Measurements from ENCODE around the gene VPS9D1. TPM values are rescaled to one million over a fixed set of nuclear protein-coding genes. Genes with fewer than 3 reads are reported as not detected.
A peak's percentile ranks its signal among the peaks of the same experiment; 100 is the strongest.

VPS9D1 gene
- total and polyA plus RNA-seq, 2 of the 4 experiments (the other 2 are of a cell fraction): 1.8 to 20.3 TPM

DNA sequence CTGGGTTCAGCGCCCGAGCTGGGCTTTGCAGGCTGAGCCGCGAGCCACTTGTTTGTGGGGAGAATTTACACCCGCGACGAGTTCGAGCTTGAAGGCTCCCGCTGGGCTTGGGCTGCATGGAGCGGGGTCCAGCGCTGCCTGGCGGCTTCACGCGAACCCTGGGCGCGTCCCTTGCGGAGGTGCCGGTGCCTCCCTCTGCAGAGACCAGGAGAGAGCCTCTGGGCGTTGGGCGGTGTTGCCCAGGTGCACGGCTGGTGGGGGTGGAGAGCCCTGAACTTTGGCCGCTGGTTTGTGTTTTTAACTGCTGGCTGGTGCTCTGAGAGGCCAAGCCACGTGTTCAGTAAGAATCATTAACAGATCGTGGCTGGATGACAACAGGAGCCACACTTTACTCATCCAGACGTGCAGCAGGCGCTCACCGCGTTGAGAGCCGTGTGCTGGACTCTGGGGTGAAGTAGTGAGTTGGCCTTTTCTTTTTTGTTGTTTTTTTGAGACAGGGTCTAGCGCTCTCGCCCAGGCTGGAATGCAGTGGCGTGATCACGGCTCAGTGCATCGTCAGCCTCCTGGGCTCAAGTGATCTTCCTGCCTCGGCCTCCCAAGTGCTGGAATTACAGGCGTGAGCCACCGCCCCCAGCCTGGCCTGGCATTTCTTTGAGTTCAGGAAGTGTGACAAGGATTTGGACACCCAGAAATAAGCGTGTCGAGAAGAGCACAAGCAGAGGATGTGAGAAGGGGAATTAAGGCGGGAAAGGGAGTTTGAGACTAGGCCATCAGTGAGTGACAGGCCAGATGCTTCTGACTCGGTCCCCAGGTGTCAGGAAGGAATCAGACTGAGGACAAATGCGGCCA lies 33.4 kb downstream of the VPS9D1 start:
- H3K36me3 ChIP-seq (ENCODE audit: control insufficient read depth, insufficient read depth, low read length): peaks cover 22% of the 10 kb centered on the region
- no peak for TF ChIP-seq FOS (IDR thresholded peaks at IDR 0.05; ENCODE audit: low read depth, low read length)
- TF ChIP-seq, protein P1, sequence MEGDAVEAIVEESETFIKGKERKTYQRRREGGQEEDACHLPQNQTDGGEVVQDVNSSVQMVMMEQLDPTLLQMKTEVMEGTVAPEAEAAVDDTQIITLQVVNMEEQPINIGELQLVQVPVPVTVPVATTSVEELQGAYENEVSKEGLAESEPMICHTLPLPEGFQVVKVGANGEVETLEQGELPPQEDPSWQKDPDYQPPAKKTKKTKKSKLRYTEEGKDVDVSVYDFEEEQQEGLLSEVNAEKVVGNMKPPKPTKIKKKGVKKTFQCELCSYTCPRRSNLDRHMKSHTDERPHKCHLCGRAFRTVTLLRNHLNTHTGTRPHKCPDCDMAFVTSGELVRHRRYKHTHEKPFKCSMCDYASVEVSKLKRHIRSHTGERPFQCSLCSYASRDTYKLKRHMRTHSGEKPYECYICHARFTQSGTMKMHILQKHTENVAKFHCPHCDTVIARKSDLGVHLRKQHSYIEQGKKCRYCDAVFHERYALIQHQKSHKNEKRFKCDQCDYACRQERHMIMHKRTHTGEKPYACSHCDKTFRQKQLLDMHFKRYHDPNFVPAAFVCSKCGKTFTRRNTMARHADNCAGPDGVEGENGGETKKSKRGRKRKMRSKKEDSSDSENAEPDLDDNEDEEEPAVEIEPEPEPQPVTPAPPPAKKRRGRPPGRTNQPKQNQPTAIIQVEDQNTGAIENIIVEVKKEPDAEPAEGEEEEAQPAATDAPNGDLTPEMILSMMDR (conservative IDR thresholded peaks at IDR 0.05; ENCODE audit: low read depth, low read length): no peak
- peak; percentile 42; the same call in 1 of the 2 replicates for TF ChIP-seq BHLHE40 (IDR thresholded peaks at IDR 0.05; ENCODE audit: low read depth, low read length)
- peak; percentile 87; the same call in 1 of the 2 replicates for TF ChIP-seq MXI1 (IDR thresholded peaks at IDR 0.05; ENCODE audit: borderline replicate concordance, low read depth, low read length)
- peak; percentile 11; the same call in 1 of the 2 replicates for TF ChIP-seq POLR2A (IDR thresholded peaks at IDR 0.05; ENCODE audit: low read depth, low read length)
- TF ChIP-seq, protein P2, sequence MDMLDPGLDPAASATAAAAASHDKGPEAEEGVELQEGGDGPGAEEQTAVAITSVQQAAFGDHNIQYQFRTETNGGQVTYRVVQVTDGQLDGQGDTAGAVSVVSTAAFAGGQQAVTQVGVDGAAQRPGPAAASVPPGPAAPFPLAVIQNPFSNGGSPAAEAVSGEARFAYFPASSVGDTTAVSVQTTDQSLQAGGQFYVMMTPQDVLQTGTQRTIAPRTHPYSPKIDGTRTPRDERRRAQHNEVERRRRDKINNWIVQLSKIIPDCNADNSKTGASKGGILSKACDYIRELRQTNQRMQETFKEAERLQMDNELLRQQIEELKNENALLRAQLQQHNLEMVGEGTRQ (IDR thresholded peaks at IDR 0.05; ENCODE audit: low read depth, low read length): peak; percentile 41
- POLR2A ChIA-PET (ENCODE audit: unreplicated experiment): interaction anchor here (0.5 to 0.6 kb wide), 2 partner anchors 191 to 238 kb away, joined by 4 to 11 read pairs; no protein-coding TSS in a partner anchor
- 0 out of 2 replicates have a peak overlapping the region, but pooled peaks have one; percentile 34 for H2BK20ac ChIP-seq (ENCODE audit: low read depth, low read length)
- 15% methylated on average over 18 of the region's 42 CpGs; no CpG with 5 or more reads in 1 of the 2 experiments for WGBS, 2 experiments (ENCODE audit: extremely low coverage in 2 of 2, insufficient read length in 1 of 2)
- peak overlapping the region; percentile 99 for H2AK9ac ChIP-seq (replicated peaks; ENCODE audit: low read depth, low read length, poor library complexity)
- ATAC-seq (ENCODE audit: low read depth): peak; percentile 38
- H3K14ac ChIP-seq (replicated peaks; ENCODE audit: low read depth, low read length): peak overlapping the region; percentile 54
- no peak overlapping the region; the same call in 2 of the 3 replicates for H2BK15ac ChIP-seq (ENCODE audit: low read depth, low read length)
- dilution Hi-C loops (cut with HindIII; ENCODE audit: low sequenced_read_pairs, unreplicated experiment): no loop called here
- peak overlapping the region; percentile 32; the same call in 1 of the 2 replicates for H3K56ac ChIP-seq (ENCODE audit: extremely low read depth, insufficient read depth, low read length)
- no peaks in the 10 kb centered on the region; the same call in 1 of the 2 replicates for H4K20me1 ChIP-seq (ENCODE audit: insufficient read depth, low read length)
- peak overlapping the region; percentile 94 for H3K4me2 ChIP-seq (ENCODE audit: low read depth, low read length)
- peak overlapping the region; percentile 69 for H3K27ac ChIP-seq (ENCODE audit: insufficient read depth, low read length)
- H3K23ac ChIP-seq (ENCODE audit: low read depth, low read length): peak overlapping the region; percentile 38; the same call in 1 of the 2 replicates
- H3K4ac ChIP-seq (ENCODE audit: low read depth, low read length): peak overlapping the region; percentile 48
- H3K9me3 ChIP-seq (ENCODE audit: control insufficient read depth, insufficient read depth, low read length): peaks cover 3% of the 10 kb centered on the region; the same call in 1 of the 2 replicates
- H4K5ac ChIP-seq (ENCODE audit: low read depth, low read length): peak overlapping the region; percentile 4; the same call in 1 of the 2 replicates
- BruUV-seq (replicated peaks): no TSS peak
- peak overlapping the region; percentile 100 for H2AFZ ChIP-seq (replicated peaks; ENCODE audit: low read length, poor library complexity)
- peak overlapping the region; percentile 69 for H4K91ac ChIP-seq (ENCODE audit: insufficient read depth, low read depth, low read length)
- peak overlapping the region; percentile 81; the same call in 1 of the 2 replicates for H2AK5ac ChIP-seq (ENCODE audit: low read depth, low read length)
- H2BK120ac ChIP-seq (ENCODE audit: low read depth, low read length): no peak overlapping the region; the same call in 1 of the 2 replicates
- CTCF ChIA-PET: interaction anchor here (0.6 to 1.5 kb wide), 2 partner anchors 12 to 16 kb away, joined by 3 read pairs; no protein-coding TSS in a partner anchor
- in situ Hi-C loops (cut with MboI; ENCODE audit: low sequenced_read_pairs): no loop called here
- no peaks in the 10 kb centered on the region for H3K27me3 ChIP-seq (ENCODE audit: control insufficient read depth, insufficient read depth, low read length)
- peak overlapping the region; percentile 68 to 83 for H4K8ac ChIP-seq (ENCODE audit: low read depth in 2 of 2, low read length in 2 of 2)
- peak; percentile 52 for DNase-seq
- intact Hi-C loops (cut with micrococcal nuclease): no loop called here
- peak overlapping the region; percentile 78 for H3K4me3 ChIP-seq (ENCODE audit: insufficient read depth, low read depth, low read length)
- no peak overlapping the region for H3K18ac ChIP-seq (ENCODE audit: low read depth, low read length)
- peak overlapping the region; percentile 74 for H3K9ac ChIP-seq (ENCODE audit: low read depth, low read length)
- peaks cover 28 to 36% of the 10 kb centered on the region in 2 experiments for H3K79me1 ChIP-seq (ENCODE audit: low read depth in 1 of 2, low read length in 2 of 2)
- H3K4me1 ChIP-seq (ENCODE audit: control insufficient read depth, insufficient read depth, low read length): peaks cover 3% of the 10 kb centered on the region
- peak overlapping the region; percentile 61 for H2BK5ac ChIP-seq (ENCODE audit: low read depth, low read length, poor library complexity, severe bottlenecking)
- peaks cover 6% of the 10 kb centered on the region; the same call in 1 of the 2 replicates for H3K9me1 ChIP-seq (ENCODE audit: insufficient read depth, low read length)

Data from IMR-90 (cell line).